GM10266 (cell line): ENCODE results near the gene EN1.

ENCODE experiments used
- DNase-seq: peaks from one replicate; pipeline ENCODE4 v3.0.0; 2012; ENCODE audit errors: extremely low spot score
- CTCF ChIP-seq: IDR thresholded peaks from 2 replicates; pipeline ENCODE4 v1.5.1; 2012; ENCODE audit warnings: mild to moderate bottlenecking, low read depth; ENCODE audit not compliant: control insufficient read depth, insufficient read depth; ENCODE audit errors: missing control alignments

Gene EN1

GRCh38 chr2:118846442-118846952 is 951 bp downstream of the EN1 start:
- DNase-seq = peak; percentile 35
- TF ChIP-seq CTCF = no peak

GRCh38 chr2:118845522-118846441 is 1.7 kb downstream of the EN1 start:
- DNase-seq = peak; percentile 34
- TF ChIP-seq CTCF = no peak

GRCh38 chr2:118845005-118845521 is 2.4 kb downstream of the EN1 start:
- no peak for TF ChIP-seq CTCF
- no peak for DNase-seq

- peak; percentile 28 for DNase-seq
- TF ChIP-seq CTCF = no peak
Observed at GRCh38 chr2:118844261-118845004, 3.0 kb downstream of the EN1 start.

- peak; percentile 30 for DNase-seq
- no peak for TF ChIP-seq CTCF
Observed at GRCh38 chr2:118843483-118844132, 3.8 kb downstream of the EN1 start.

GRCh38 chr2:118842661-118843482 is 4.6 kb downstream of the EN1 start:
- TF ChIP-seq CTCF = no peak
- peak; percentile 33 for DNase-seq
